GM12878 (cell line): ENCODE data around the gene SLC37A1. TPM values are rescaled to one million over a fixed set of nuclear protein-coding genes. Genes with fewer than 3 reads are reported as not detected.

ENCODE experiments used
- ATAC-seq: fragments of 200-7000 bp; cut with Tn5 transposase; 3 replicates; pipeline ENCODE4 v1.9.1; 2020; ENCODE audit warnings: mild to moderate bottlenecking, moderate library complexity
- BruUV-seq: library from RNA; stranded (reverse); fragments of 400-500 nt; replicated peaks from 2 replicates; lab custom pipeline; 2021; lab: Mats Ljungman, UMichigan
- CTCF ChIA-PET: fragments of 300-600 bp; sonication (Branson Sonifier 250); formaldehyde crosslinking; extraction: SDS; loops from one replicate; lab custom pipeline; 2021; ENCODE audit warnings: inconsistent platforms; lab: Yijun Ruan, JAX
- POLR2A ChIA-PET: fragments of 350-600 bp; formaldehyde crosslinking; extraction: SDS; loops from one replicate; lab custom pipeline; 2021; ENCODE audit warnings: inconsistent platforms; lab: Charles Lee
- RAD21 ChIA-PET: fragments of 300-600 bp; sonication (Branson Sonifier 250); formaldehyde crosslinking; loops from one replicate; lab custom pipeline; 2023; ENCODE audit warnings: antibody characterized with exemption; ENCODE audit not compliant: unreplicated experiment; lab: Charles Lee
- SMC1A ChIA-PET: fragments of 300-600 bp; sonication (Branson Sonifier 250); formaldehyde crosslinking; loops from one replicate; lab custom pipeline; 2023; ENCODE audit not compliant: unreplicated experiment, uncharacterized antibody; lab: Charles Lee
- DNase-seq: peaks from one replicate; pipeline ENCODE4 v3.0.0-alpha.2; 2011; ENCODE audit warnings: low read depth, low spot score
- FAIRE-seq: peaks from 3 replicates; lab custom pipeline; 2011; peaks lifted over from hg19 to GRCh38; lab: Jason Lieb, UNC
- H2AFZ ChIP-seq: 2 replicates; pipeline ENCODE4 v1.6.0; 2011; ENCODE audit warnings: low read depth, low read length, control low read depth; ENCODE audit not compliant: control insufficient read depth
- H3K27ac ChIP-seq: 2 replicates; pipeline ENCODE4 v1.5.1; 2011; ENCODE audit warnings: control low read depth; ENCODE audit not compliant: control insufficient read depth, insufficient read depth
- H3K27me3 ChIP-seq, 2 experiments: replicated peaks in 1 of 2; 2 replicates each; pipeline versions ENCODE4 v1.6.0 to v1.6.1; 2011; ENCODE audit warnings: low read length in 1 of 2; ENCODE audit not compliant: control insufficient read depth in 2 of 2, insufficient read depth in 2 of 2
- H3K36me3 ChIP-seq, 2 experiments: 2 replicates each; pipeline ENCODE4 v1.5.1; 2011; ENCODE audit warnings: low read length in 1 of 2; ENCODE audit not compliant: control insufficient read depth in 2 of 2, insufficient read depth in 2 of 2
- H3K4me1 ChIP-seq: 2 replicates; pipeline ENCODE4 v1.6.1; 2011; ENCODE audit warnings: mild to moderate bottlenecking, low read length, moderate library complexity, mixed read lengths; ENCODE audit not compliant: control insufficient read depth, insufficient read depth
- H3K4me2 ChIP-seq: 2 replicates; pipeline ENCODE4 v1.6.0; 2011; ENCODE audit warnings: control low read depth; ENCODE audit not compliant: control insufficient read depth, insufficient read depth
- H3K4me3 ChIP-seq: fragments of 200-600 bp; sonication (generic); 2 replicates; pipeline ENCODE4 v1.5.1; 2016
- H3K79me2 ChIP-seq: 2 replicates; pipeline ENCODE4 v1.6.0; 2011; ENCODE audit warnings: low read length; ENCODE audit not compliant: control insufficient read depth, insufficient read depth
- H3K9ac ChIP-seq: 2 replicates; pipeline ENCODE4 v1.8.0; 2011; ENCODE audit warnings: low read length, control low read depth, mixed read lengths; ENCODE audit not compliant: control insufficient read depth, insufficient read depth
- H3K9me3 ChIP-seq: replicated peaks from 3 replicates; pipeline ENCODE4 v1.5.1; 2011; ENCODE audit warnings: mild to moderate bottlenecking, low read length; ENCODE audit not compliant: control insufficient read depth, insufficient read depth
- H4K20me1 ChIP-seq: 2 replicates; pipeline ENCODE4 v1.6.0; 2011; ENCODE audit not compliant: control insufficient read depth, insufficient read depth
- BCL11A ChIP-seq: IDR thresholded peaks from 2 replicates; pipeline ENCODE4 v1.6.1; 2011; ENCODE audit warnings: low read depth, low read length
- BMI1 ChIP-seq: fragments of 450-650 bp; IDR thresholded peaks from 2 replicates; pipeline ENCODE4 v1.6.1; 2016; ENCODE audit warnings: mild to moderate bottlenecking, moderate library complexity, borderline replicate concordance
- CBX3 ChIP-seq: fragments of 200-600 bp; sonication (generic); IDR thresholded peaks from 2 replicates; pipeline ENCODE4 v1.6.1; 2016; ENCODE audit warnings: low read depth, borderline replicate concordance
- EED ChIP-seq: sonication (generic); IDR thresholded peaks from 2 replicates; pipeline ENCODE4 v1.6.1; 2016; ENCODE audit warnings: antibody characterized with exemption, low read depth
- EP300 ChIP-seq, 2 experiments: fragments of 150-350 bp in 1 of 2; IDR thresholded peaks; 2 replicates each; pipeline ENCODE4 v1.6.1; 2011 to 2012; ENCODE audit warnings: low read depth in 2 of 2, low read length in 2 of 2, borderline replicate concordance in 1 of 2, improper control_type of control experiment in 1 of 2, inconsistent platforms in 1 of 2; ENCODE audit not compliant: control insufficient read depth in 1 of 2
- FOXK2 ChIP-seq: fragments of 450-650 bp; IDR thresholded peaks from 2 replicates; pipeline ENCODE4 v1.6.1; 2017; ENCODE audit warnings: mild to moderate bottlenecking, moderate library complexity
- IKZF2 ChIP-seq, 2 experiments: fragments of 450-650 bp; IDR thresholded peaks; 2 replicates each; pipeline ENCODE4 v1.6.1; 2017; ENCODE audit warnings: mild to moderate bottlenecking in 2 of 2, moderate library complexity in 2 of 2
- JUNB ChIP-seq: IDR thresholded peaks from 2 replicates; pipeline ENCODE4 v1.6.1; 2016; ENCODE audit warnings: antibody characterized with exemption, mild to moderate bottlenecking
- MYB ChIP-seq: fragments of 150-350 bp; IDR thresholded peaks from 2 replicates; pipeline ENCODE4 v1.6.1; 2014; ENCODE audit warnings: mild to moderate bottlenecking, low read depth, low read length, borderline replicate concordance
- TCF7 ChIP-seq: IDR thresholded peaks from 2 replicates; pipeline ENCODE4 v1.6.1; 2014; ENCODE audit warnings: antibody characterized with exemption, borderline replicate concordance
- WGBS: methylation state at CpG from one replicate; pipeline ENCODE4 v1.1.6; 2016; ENCODE audit warnings: low lambda C conversion rate; ENCODE audit not compliant: insufficient replicate concordance, insufficient coverage; ENCODE audit errors: missing lambda C conversion rate; 5-methylcytosine and 5-hydroxymethylcytosine counted together
- in situ Hi-C: fragments of 300-500 bp; cut with MboI; formaldehyde crosslinking; loops from 9 replicates; pipeline ENCODE4 v1.14.3; 2018; ENCODE audit warnings: mixed read lengths
- intact Hi-C: fragments of 100-400 bp; cut with micrococcal nuclease; formaldehyde crosslinking; loops from one replicate; pipeline ENCODE4 v1.14.2; 2022; ENCODE audit not compliant: unreplicated experiment
- polyA plus RNA-seq, 11 experiments: library from polyadenylated mRNA; depleted of rRNA in 4 of 11; unstranded in 6 of 11; stranded (reverse) in 5 of 11; fragments of >200 nt; fragmentation: Nextera tagmentation in 4 of 11; fragmentation: Illumina TruSeq in 1 of 11; extraction: Ambion mirVana in 4 of 11; extraction: Trizol in 1 of 11; gene quantifications; 1 replicate in 1 of 11; 2 replicates in 10 of 11; pipeline versions ENCODE4 v1.2.1 to v1.2.3, GENCODE V29; 2011 to 2016; ENCODE audit warnings: inconsistent platforms in 2 of 11, missing spikeins in 2 of 11, low read depth in 1 of 11
- total RNA-seq, 4 experiments: library from RNA; depleted of rRNA in 3 of 4; stranded (reverse); fragments of >200 nt in 3 of 4; fragmentation: Illumina TruSeq in 1 of 4; extraction: Trizol in 1 of 4; gene quantifications; 2 replicates each; pipeline versions ENCODE4 v1.2.1 to v1.2.3, GENCODE V29; 2013 to 2021
- TF ChIP-seq, protein P1 (sequence below): fragments of 150-350 bp; IDR thresholded peaks from 2 replicates; pipeline ENCODE4 v1.6.1; 2014; ENCODE audit warnings: mild to moderate bottlenecking, low read depth, low read length
- TF ChIP-seq, protein P2 (sequence below): IDR thresholded peaks from 2 replicates; pipeline ENCODE4 v1.6.1; 2012; ENCODE audit warnings: low read depth, low read length, improper control_type of control experiment
- TF ChIP-seq, protein P3 (sequence below): fragments of 150-350 bp; IDR thresholded peaks from 2 replicates; pipeline ENCODE4 v1.6.1; 2016; ENCODE audit warnings: low read depth, low read length
- TF ChIP-seq, protein P4 (sequence below): IDR thresholded peaks from 2 replicates; pipeline ENCODE4 v1.6.1; 2011; ENCODE audit warnings: low read depth, low read length, improper control_type of control experiment, borderline replicate concordance
- TF ChIP-seq, protein P5 (sequence below): fragments of 450-650 bp; conservative IDR thresholded peaks from 2 replicates; pipeline ENCODE4 v1.6.1; 2017; ENCODE audit warnings: mild to moderate bottlenecking, moderate library complexity

The SLC37A1 gene
- total and polyA plus RNA-seq, 10 of the 15 experiments (the other 5 are each of a cell fraction or from before 2014, with no cell fraction given) = 1.1 to 35.5 (median 24.4) TPM

DNA sequence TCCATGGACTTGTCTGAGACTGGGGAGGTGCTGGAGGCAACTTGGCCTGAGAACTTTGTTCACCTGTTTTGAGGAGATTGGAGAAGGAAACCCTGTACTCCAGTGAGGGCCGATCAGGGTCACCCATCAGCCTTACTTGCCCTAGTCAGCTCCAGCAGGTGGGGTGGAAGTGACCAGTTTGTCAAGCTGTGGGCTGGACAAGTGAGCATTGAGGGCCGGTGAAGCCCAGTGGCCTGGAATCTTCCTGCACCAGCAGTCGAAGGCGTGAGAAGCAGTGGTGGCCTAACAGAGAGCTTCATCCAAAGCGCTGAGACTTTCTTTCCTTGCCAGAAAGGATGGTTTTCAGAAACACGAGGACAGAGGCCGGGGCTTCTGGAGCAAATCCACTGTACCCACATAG, 9.6 kb downstream of the SLC37A1 start:
- BruUV-seq = no TSS peak
- in situ Hi-C loops (no loop called here), intact Hi-C loops (no loop called here)
- CTCF ChIA-PET = interaction anchor here (6.9 to 7.5 kb wide), 2 partner anchors 13 to 56 kb away, joined by 48 to 65 read pairs; no protein-coding TSS in a partner anchor
- Histone ChIP-seq H2AFZ (no peak overlapping the region), H3K4me3 (no peak overlapping the region), H3K9me3 (no peaks in the 10 kb centered on the region), H3K79me2 (peaks cover 2% of the 10 kb centered on the region; the same call in 1 of the 2 replicates), H3K27me3 (no peaks in the 10 kb centered on the region), H3K36me3 (peaks cover 5 to 28% of the 10 kb centered on the region in 2 experiments), H3K4me1 (peaks cover 43% of the 10 kb centered on the region), H4K20me1 (no peaks in the 10 kb centered on the region), H3K27ac (no peak overlapping the region), H3K9ac (no peak overlapping the region), H3K4me2 (peak overlapping the region; percentile 91; the same call in 1 of the 2 replicates)
- SMC1A ChIA-PET = interaction anchor here (0.9 to 10.8 kb wide), 8 partner anchors 8 to 60 kb away, joined by 4 to 132 read pairs (median 10); partner anchors contain the start of gene SLC37A1
- POLR2A ChIA-PET = interaction anchor here (1.1 to 6.7 kb wide), 4 partner anchors 9 to 55 kb away, joined by 4 to 82 read pairs (median 38); partner anchors contain the start of gene SLC37A1
- DNase-seq = no peak
- no peak for ATAC-seq
- WGBS = 82% methylated on average over 7 of the region's 7 CpGs
- RAD21 ChIA-PET = interaction anchor here (2.3 to 7.7 kb wide), 4 partner anchors 10 to 55 kb away, joined by 10 to 87 read pairs (median 58); no protein-coding TSS in a partner anchor
- no peak for FAIRE-seq
- TF ChIP-seq JUNB (no peak), IKZF2 (IDR thresholded peaks at IDR 0.05) (no peak), EED (no peak), CBX3 (no peak), BMI1 (no peak), FOXK2 (no peak), EP300 (IDR thresholded peaks at IDR 0.05; ENCODE audit: borderline replicate concordance in 1 of 2, control insufficient read depth in 1 of 2, low read depth in 2 of 2, low read length in 2 of 2) (no peak), BCL11A (no peak), MYB (no peak), TCF7 (no peak)
- TF ChIP-seq, protein P1, sequence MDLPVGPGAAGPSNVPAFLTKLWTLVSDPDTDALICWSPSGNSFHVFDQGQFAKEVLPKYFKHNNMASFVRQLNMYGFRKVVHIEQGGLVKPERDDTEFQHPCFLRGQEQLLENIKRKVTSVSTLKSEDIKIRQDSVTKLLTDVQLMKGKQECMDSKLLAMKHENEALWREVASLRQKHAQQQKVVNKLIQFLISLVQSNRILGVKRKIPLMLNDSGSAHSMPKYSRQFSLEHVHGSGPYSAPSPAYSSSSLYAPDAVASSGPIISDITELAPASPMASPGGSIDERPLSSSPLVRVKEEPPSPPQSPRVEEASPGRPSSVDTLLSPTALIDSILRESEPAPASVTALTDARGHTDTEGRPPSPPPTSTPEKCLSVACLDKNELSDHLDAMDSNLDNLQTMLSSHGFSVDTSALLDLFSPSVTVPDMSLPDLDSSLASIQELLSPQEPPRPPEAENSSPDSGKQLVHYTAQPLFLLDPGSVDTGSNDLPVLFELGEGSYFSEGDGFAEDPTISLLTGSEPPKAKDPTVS = no peak
- TF ChIP-seq, protein P2, sequence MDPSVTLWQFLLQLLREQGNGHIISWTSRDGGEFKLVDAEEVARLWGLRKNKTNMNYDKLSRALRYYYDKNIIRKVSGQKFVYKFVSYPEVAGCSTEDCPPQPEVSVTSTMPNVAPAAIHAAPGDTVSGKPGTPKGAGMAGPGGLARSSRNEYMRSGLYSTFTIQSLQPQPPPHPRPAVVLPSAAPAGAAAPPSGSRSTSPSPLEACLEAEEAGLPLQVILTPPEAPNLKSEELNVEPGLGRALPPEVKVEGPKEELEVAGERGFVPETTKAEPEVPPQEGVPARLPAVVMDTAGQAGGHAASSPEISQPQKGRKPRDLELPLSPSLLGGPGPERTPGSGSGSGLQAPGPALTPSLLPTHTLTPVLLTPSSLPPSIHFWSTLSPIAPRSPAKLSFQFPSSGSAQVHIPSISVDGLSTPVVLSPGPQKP = no peak
- TF ChIP-seq, protein P3, sequence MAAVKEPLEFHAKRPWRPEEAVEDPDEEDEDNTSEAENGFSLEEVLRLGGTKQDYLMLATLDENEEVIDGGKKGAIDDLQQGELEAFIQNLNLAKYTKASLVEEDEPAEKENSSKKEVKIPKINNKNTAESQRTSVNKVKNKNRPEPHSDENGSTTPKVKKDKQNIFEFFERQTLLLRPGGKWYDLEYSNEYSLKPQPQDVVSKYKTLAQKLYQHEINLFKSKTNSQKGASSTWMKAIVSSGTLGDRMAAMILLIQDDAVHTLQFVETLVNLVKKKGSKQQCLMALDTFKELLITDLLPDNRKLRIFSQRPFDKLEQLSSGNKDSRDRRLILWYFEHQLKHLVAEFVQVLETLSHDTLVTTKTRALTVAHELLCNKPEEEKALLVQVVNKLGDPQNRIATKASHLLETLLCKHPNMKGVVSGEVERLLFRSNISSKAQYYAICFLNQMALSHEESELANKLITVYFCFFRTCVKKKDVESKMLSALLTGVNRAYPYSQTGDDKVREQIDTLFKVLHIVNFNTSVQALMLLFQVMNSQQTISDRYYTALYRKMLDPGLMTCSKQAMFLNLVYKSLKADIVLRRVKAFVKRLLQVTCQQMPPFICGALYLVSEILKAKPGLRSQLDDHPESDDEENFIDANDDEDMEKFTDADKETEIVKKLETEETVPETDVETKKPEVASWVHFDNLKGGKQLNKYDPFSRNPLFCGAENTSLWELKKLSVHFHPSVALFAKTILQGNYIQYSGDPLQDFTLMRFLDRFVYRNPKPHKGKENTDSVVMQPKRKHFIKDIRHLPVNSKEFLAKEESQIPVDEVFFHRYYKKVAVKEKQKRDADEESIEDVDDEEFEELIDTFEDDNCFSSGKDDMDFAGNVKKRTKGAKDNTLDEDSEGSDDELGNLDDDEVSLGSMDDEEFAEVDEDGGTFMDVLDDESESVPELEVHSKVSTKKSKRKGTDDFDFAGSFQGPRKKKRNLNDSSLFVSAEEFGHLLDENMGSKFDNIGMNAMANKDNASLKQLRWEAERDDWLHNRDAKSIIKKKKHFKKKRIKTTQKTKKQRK = no peak
- TF ChIP-seq, protein P4, sequence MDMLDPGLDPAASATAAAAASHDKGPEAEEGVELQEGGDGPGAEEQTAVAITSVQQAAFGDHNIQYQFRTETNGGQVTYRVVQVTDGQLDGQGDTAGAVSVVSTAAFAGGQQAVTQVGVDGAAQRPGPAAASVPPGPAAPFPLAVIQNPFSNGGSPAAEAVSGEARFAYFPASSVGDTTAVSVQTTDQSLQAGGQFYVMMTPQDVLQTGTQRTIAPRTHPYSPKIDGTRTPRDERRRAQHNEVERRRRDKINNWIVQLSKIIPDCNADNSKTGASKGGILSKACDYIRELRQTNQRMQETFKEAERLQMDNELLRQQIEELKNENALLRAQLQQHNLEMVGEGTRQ = no peak
- TF ChIP-seq, protein P5, sequence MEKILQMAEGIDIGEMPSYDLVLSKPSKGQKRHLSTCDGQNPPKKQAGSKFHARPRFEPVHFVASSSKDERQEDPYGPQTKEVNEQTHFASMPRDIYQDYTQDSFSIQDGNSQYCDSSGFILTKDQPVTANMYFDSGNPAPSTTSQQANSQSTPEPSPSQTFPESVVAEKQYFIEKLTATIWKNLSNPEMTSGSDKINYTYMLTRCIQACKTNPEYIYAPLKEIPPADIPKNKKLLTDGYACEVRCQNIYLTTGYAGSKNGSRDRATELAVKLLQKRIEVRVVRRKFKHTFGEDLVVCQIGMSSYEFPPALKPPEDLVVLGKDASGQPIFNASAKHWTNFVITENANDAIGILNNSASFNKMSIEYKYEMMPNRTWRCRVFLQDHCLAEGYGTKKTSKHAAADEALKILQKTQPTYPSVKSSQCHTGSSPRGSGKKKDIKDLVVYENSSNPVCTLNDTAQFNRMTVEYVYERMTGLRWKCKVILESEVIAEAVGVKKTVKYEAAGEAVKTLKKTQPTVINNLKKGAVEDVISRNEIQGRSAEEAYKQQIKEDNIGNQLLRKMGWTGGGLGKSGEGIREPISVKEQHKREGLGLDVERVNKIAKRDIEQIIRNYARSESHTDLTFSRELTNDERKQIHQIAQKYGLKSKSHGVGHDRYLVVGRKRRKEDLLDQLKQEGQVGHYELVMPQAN = no peak
